GM23248 (cell line): ENCODE measurements around the gene CHCHD3. TPM values are rescaled to one million over a fixed set of nuclear protein-coding genes. Genes with fewer than 3 reads are reported as not detected.

Source experiments
- DNase-seq: peaks from one replicate; pipeline ENCODE4 v3.0.0-alpha.2; 2015
- H2AFZ ChIP-seq: fragments of 200-600 bp; sonication (generic); 2 replicates; pipeline ENCODE4 v1.6.1; 2016; ENCODE audit warnings: antibody characterized with exemption
- H3F3A ChIP-seq: fragments of 200-600 bp; sonication (generic); 2 replicates; pipeline ENCODE4 v1.6.1; 2016; ENCODE audit warnings: mild to moderate bottlenecking, antibody characterized with exemption, mixed run types; ENCODE audit not compliant: insufficient read depth
- H3K27ac ChIP-seq: fragments of 200-600 bp; sonication (generic); 2 replicates; pipeline ENCODE4 v1.5.1; 2016; ENCODE audit warnings: mild to moderate bottlenecking
- H3K27me3 ChIP-seq: fragments of 200-600 bp; sonication (generic); replicated peaks from 2 replicates; pipeline ENCODE4 v1.6.1; 2016; ENCODE audit warnings: mild to moderate bottlenecking; ENCODE audit not compliant: insufficient read depth
- H3K36me3 ChIP-seq: fragments of 200-600 bp; sonication (generic); 2 replicates; pipeline ENCODE4 v1.6.1; 2016; ENCODE audit warnings: low read depth, mild to moderate bottlenecking
- H3K4me1 ChIP-seq: fragments of 200-600 bp; sonication (generic); 2 replicates; pipeline ENCODE4 v1.6.1; 2016; ENCODE audit warnings: mild to moderate bottlenecking; ENCODE audit not compliant: insufficient read depth
- H3K4me2 ChIP-seq: fragments of 200-600 bp; sonication (generic); one replicate; pipeline ENCODE4 v1.6.1; 2016; ENCODE audit warnings: mild to moderate bottlenecking; ENCODE audit not compliant: unreplicated experiment
- H3K4me3 ChIP-seq: fragments of 200-600 bp; sonication (generic); 2 replicates; pipeline ENCODE4 v1.5.1; 2016; ENCODE audit warnings: mild to moderate bottlenecking
- H3K79me2 ChIP-seq: fragments of 200-600 bp; sonication (generic); 2 replicates; pipeline ENCODE4 v1.6.1; 2016; ENCODE audit warnings: mild to moderate bottlenecking; ENCODE audit not compliant: insufficient read depth
- H3K9ac ChIP-seq: fragments of 200-600 bp; sonication (generic); 2 replicates; pipeline ENCODE4 v1.6.1; 2016; ENCODE audit warnings: mild to moderate bottlenecking
- H3K9me2 ChIP-seq: fragments of 200-600 bp; sonication (generic); 2 replicates; pipeline ENCODE4 v1.6.1; 2016; ENCODE audit warnings: mixed run types, mild to moderate bottlenecking, moderate library complexity; ENCODE audit not compliant: insufficient read depth
- H3K9me3 ChIP-seq: fragments of 200-600 bp; sonication (generic); one replicate; pipeline ENCODE4 v1.6.1; 2017; ENCODE audit warnings: low read depth
- H4K20me1 ChIP-seq: fragments of 200-600 bp; sonication (generic); 2 replicates; pipeline ENCODE4 v1.6.0; 2016; ENCODE audit not compliant: insufficient read depth
- EZH2 ChIP-seq: fragments of 200-600 bp; sonication (generic); IDR thresholded peaks from 2 replicates; pipeline ENCODE4 v1.6.1; 2018; ENCODE audit warnings: antibody characterized with exemption, mild to moderate bottlenecking; ENCODE audit not compliant: insufficient read depth, poor library complexity, severe bottlenecking
- EZH2phosphoT487 ChIP-seq: fragments of 200-600 bp; sonication (generic); IDR thresholded peaks from 2 replicates; pipeline ENCODE4 v1.6.1; 2018; ENCODE audit warnings: antibody characterized with exemption, moderate library complexity, mild to moderate bottlenecking, low read depth; ENCODE audit not compliant: insufficient read depth
- WGBS, 2 experiments: methylation state at CpG; one replicate each; pipeline ENCODE4 v1.1.6; 2015 to 2017; ENCODE audit warnings: low lambda C conversion rate in 2 of 2, low coverage in 1 of 2; ENCODE audit errors: missing lambda C conversion rate in 2 of 2; 5-methylcytosine and 5-hydroxymethylcytosine counted together
- in situ Hi-C: fragments of 300-500 bp; cut with MboI; formaldehyde crosslinking; loops from 2 replicates; pipeline ENCODE4 v1.15.0; 2020
- polyA plus RNA-seq: library from polyadenylated mRNA; unstranded; fragments of >200 nt; fragmentation: Nextera tagmentation; extraction: Ambion mirVana; gene quantifications from 2 replicates; pipeline ENCODE4 v1.2.1, GENCODE V29; 2016
- total RNA-seq: library from RNA; depleted of rRNA; stranded (reverse); fragments of >200 nt; shearing (Covaris generic); gene quantifications from 2 replicates; pipeline ENCODE4 v1.2.3, GENCODE V29; 2014

Gene CHCHD3
- total and polyA plus RNA-seq, 2 experiments from 2014 or later = 43.7 to 66.1 TPM

GRCh38 chr7:133024596-133024995 is 57.3 kb downstream of the CHCHD3 start:
- WGBS, 2 experiments = 71 to 72% methylated on average over 5 of the region's 5 CpGs
- H3K27me3 ChIP-seq = no peaks in the 10 kb centered on the region
- no peak overlapping the region for H3K4me2 ChIP-seq
- H3K9ac ChIP-seq = no peak overlapping the region
- no peak overlapping the region for H3K4me3 ChIP-seq
- no peaks in the 10 kb centered on the region for H3K4me1 ChIP-seq
- H2AFZ ChIP-seq = no peak overlapping the region
- no peak for DNase-seq
- no peaks in the 10 kb centered on the region for H3K9me3 ChIP-seq
- H3K9me2 ChIP-seq = no peaks in the 10 kb centered on the region
- H3F3A ChIP-seq = no peaks in the 10 kb centered on the region
- H3K27ac ChIP-seq = no peak overlapping the region
- no peaks in the 10 kb centered on the region for H3K36me3 ChIP-seq
- peaks cover 12% of the 10 kb centered on the region for H3K79me2 ChIP-seq
- H4K20me1 ChIP-seq = no peaks in the 10 kb centered on the region
- TF ChIP-seq EZH2phosphoT487 (no peak), EZH2 (no peak)
- in situ Hi-C loops = no loop called here

GRCh38 chr7:133023370-133024071 is 58.4 kb downstream of the CHCHD3 start:
- Histone ChIP-seq H3K79me2 (peaks cover 11% of the 10 kb centered on the region; the same call in 1 of the 2 replicates), H3F3A (no peaks in the 10 kb centered on the region), H3K4me3 (no peak overlapping the region), H4K20me1 (no peaks in the 10 kb centered on the region), H3K9me3 (no peaks in the 10 kb centered on the region), H3K27me3 (no peaks in the 10 kb centered on the region), H3K36me3 (no peaks in the 10 kb centered on the region), H3K4me2 (no peak overlapping the region), H3K9me2 (no peaks in the 10 kb centered on the region), H3K4me1 (no peaks in the 10 kb centered on the region), H3K27ac (no peak overlapping the region), H2AFZ (no peak overlapping the region), H3K9ac (no peak overlapping the region)
- TF ChIP-seq EZH2phosphoT487 = no peak
- no peak for TF ChIP-seq EZH2
- in situ Hi-C loops = no loop called here
- 87 to 89% methylated on average over 4 of the region's 4 CpGs for WGBS, 2 experiments
- DNase-seq = no peak

GRCh38 chr7:133022661-133023060 is 59.2 kb downstream of the CHCHD3 start:
- in situ Hi-C loops = no loop called here
- no peak overlapping the region for H3K27ac ChIP-seq

GRCh38 chr7:133021196-133021595 is 60.7 kb downstream of the CHCHD3 start:
- H3K9me2 ChIP-seq = no peaks in the 10 kb centered on the region
- TF ChIP-seq EZH2 (no peak), EZH2phosphoT487 (no peak)
- no peaks in the 10 kb centered on the region for H4K20me1 ChIP-seq
- DNase-seq = no peak
- no peak overlapping the region for H3K4me2 ChIP-seq
- H3K36me3 ChIP-seq = no peaks in the 10 kb centered on the region
- no peak overlapping the region for H3K27ac ChIP-seq
- H2AFZ ChIP-seq = no peak overlapping the region
- H3F3A ChIP-seq = no peaks in the 10 kb centered on the region
- H3K4me3 ChIP-seq = no peak overlapping the region
- H3K9ac ChIP-seq = no peak overlapping the region
- H3K27me3 ChIP-seq = no peaks in the 10 kb centered on the region
- H3K4me1 ChIP-seq = no peaks in the 10 kb centered on the region
- in situ Hi-C loops = no loop called here
- 80 to 81% methylated on average over 3 of the region's 3 CpGs for WGBS, 2 experiments
- peaks cover 16% of the 10 kb centered on the region; the same call in 1 of the 2 replicates for H3K79me2 ChIP-seq
- no peaks in the 10 kb centered on the region for H3K9me3 ChIP-seq

More at GRCh38 chr7:133022661-133023060, 59.2 kb downstream of the CHCHD3 start:
- no peak overlapping the region for H3K9ac ChIP-seq
- H3K79me2 ChIP-seq = peaks cover 9% of the 10 kb centered on the region; the same call in 1 of the 2 replicates
- no peak for DNase-seq
- no peaks in the 10 kb centered on the region for H3F3A ChIP-seq
- no peaks in the 10 kb centered on the region for H4K20me1 ChIP-seq
- H3K36me3 ChIP-seq = no peaks in the 10 kb centered on the region
- no peaks in the 10 kb centered on the region for H3K4me1 ChIP-seq
- no peaks in the 10 kb centered on the region for H3K9me3 ChIP-seq
- no peak for TF ChIP-seq EZH2phosphoT487
- no peak for TF ChIP-seq EZH2
- H3K9me2 ChIP-seq = no peaks in the 10 kb centered on the region
- H3K4me2 ChIP-seq = no peak overlapping the region
- H2AFZ ChIP-seq = no peak overlapping the region
- H3K27me3 ChIP-seq = no peaks in the 10 kb centered on the region
- no peak overlapping the region for H3K4me3 ChIP-seq
